HG03469 (cell line): ENCODE data around the gene FSTL1.

Experiments
- ATAC-seq: cut with Tn5 transposase; IDR thresholded peaks from one replicate; pipeline ENCODE4 v1.9.1; 2021; ENCODE audit warnings: mild to moderate bottlenecking, moderate library complexity, moderate number of reproducible peaks; ENCODE audit not compliant: unreplicated experiment

The FSTL1 gene, protein sequence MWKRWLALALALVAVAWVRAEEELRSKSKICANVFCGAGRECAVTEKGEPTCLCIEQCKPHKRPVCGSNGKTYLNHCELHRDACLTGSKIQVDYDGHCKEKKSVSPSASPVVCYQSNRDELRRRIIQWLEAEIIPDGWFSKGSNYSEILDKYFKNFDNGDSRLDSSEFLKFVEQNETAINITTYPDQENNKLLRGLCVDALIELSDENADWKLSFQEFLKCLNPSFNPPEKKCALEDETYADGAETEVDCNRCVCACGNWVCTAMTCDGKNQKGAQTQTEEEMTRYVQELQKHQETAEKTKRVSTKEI

GRCh38 chr3:120450600-120451271 is at the start of gene FSTL1:
Gene FSTL1, minus strand, starts transcription at chr3:120450992. Its CDS starts 246 bp downstream, at chr3:120450746.
- ATAC-seq: no peak

DNA sequence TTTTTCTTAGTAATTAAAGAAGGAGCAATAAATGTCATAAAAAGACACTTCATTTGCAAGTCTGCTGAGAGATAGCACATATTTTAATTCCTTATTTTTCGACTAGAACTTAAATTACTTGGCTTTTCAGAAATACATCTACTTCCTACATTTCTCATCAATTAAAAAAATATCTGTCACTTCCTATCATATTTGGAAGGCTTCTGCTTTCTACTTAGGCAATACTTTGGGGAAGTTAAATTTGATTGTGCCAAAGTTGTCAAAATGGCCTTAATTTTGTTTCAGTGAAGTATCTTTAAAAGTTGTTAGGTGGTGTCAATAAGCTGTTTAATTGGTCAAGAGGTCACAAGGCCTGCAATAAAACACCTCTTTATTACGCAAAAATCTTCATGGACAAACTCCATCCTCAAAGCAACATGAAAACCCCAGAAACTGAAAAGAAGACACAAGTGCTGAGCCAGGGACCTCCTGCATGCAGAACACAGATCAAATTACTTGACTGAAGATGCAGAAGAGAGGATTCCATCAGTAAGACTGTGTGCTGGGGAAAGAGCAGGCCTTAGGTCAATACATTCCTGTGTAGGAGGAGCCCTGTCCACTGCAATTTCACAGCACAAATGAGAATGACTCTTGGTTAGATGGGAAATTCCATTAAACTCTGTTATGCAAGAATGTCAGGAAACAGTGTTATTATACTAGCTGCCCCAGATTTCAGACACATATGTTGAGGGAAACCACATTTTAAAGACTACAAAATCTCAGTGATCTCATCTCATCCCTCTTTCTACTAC is 48.0 kb upstream of the FSTL1 start:
- ATAC-seq: no peak

DNA sequence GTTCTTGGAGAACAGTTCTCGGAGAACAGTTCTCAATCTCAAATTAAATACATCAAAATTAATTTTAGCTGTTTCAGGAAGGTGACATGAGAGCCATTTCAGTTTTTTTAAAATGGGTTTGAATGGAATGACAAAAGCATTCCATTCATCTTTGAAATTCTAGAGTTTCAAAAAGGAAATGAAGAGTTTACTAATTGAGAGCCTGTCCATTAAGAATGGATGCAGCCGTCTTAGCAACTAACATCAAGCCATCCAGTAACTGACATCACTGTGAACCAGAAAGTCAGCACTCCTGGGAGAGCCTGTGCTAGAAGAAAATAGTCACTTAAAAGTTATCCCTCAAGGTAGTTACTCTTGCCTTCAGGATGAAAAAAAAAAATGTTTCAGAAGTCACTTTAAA is 47.0 kb upstream of the FSTL1 start:
- no peak for ATAC-seq

DNA sequence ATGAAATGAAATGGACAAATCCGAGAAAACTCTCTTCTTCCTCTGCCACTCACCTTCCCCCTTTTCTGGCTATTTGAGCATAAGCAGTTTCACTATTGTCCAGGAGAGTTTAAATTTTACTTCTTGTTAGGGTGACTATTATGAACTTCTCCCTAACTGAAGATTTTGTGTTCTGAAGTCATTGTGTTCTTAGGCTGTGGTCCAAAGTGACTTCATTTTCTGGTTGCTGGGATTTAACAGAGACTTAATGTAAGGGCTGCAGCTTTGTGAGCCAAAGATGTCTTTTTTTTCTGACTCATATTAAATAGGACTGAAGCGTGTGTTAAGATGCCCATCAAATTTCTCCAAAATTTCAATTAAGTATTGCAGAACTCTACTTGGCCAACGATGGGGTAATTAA is 46.5 kb upstream of the FSTL1 start:
- no peak for ATAC-seq

DNA sequence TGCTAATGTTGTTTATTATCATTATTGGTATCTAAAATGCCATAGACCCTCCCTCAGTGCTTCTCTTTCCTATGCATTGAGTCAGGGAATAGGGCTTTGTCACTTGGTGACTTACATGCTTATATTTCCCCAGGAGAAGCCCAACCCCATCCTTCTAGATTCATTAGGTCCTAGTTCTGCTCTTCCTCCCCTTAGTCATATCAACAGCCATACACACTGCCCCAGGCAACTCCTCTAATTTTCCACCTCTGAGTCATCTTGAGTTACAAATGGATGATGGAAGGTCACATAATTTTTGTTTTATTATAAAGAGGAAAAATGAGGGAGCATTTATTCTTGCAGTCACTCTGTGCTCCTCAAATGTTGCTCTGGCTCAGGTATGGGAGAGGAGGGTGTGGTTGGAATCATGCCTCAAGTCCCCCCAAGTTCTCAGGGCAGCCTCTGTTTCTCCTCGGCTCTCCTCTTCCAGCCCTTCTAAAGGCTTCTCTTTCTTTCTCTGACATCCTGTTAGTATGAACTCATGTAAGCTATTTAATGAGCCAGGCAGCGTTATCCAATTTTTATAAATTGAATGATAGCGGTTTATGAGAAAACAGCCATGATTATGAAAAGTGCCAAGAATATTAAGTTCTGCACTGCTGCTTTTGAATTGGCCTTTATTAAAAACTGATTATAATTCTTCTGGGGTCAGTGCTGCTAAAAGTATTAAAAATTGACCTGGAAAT is 45.6 kb upstream of the FSTL1 start:
- ATAC-seq: no peak

- no peak for ATAC-seq
These were observed 45.0 kb upstream of the FSTL1 start for GRCh38 chr3:120495809-120496208.

DNA sequence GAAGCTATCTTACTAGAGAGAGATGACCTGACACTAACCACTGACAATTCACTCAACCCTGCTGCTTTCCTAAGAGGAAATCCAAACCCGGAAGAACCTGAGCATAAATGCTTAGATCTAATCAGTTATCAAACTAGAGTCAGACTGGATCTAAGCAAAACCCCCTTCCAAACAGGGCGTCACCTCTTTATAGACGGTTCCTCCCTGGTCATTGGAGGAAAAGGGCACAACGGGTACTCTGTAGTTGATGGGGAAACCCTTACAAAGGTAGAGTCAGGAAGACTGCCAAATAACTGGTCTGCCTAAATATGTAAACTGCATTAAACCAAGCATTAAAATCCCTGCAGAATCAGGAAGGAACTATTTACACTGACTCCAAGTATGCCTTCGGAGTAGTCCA is 41.3 kb upstream of the FSTL1 start:
- ATAC-seq: no peak

- no peak for ATAC-seq
These were observed 38.6 kb upstream of the FSTL1 start for GRCh38 chr3:120489421-120489820.

- ATAC-seq: no peak
These were observed 37.5 kb upstream of the FSTL1 start for GRCh38 chr3:120488296-120488695.

DNA sequence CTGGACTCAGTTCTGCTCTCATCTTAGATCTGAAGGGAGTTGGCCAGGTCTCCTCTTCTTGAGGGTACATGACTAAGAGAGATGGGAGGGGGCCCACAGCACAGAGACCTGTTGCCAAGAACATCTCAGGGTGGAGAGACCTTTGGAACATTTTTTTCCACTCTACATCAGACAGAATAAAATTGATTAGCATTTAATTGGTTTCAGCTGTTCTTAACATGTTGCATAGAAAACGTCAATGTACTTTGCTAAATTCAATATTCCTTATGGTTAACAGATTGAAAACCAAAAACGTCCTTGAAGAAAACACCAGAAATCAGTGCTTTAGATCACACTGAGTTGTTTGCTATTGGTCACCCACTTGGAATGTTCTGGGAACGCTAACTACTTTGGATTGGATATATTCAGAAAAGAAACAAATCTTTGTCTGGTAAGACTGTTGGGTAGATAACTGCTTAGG is 36.4 kb upstream of the FSTL1 start:
- ATAC-seq: no peak

DNA sequence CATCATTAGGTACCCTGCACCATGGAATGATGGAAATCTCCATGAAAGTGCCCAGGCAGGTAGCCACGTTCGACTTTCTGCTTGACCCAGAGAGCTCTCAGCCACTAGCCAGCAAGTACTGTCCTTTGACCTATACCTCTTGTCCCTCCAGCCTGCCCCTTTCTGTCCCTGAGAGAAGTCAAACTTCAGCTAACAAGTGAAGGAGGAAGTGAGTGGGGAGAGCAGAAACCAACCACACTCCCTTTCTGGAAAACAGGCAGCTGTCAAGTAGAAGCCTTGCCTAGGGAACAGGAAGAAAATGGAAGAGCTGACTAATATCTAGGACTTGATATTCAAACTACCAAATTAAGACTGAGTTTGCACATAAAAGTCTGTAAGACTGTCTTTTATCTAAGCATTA is 30.3 kb upstream of the FSTL1 start:
- no peak for ATAC-seq

- no peak for ATAC-seq
These were observed 27.0 kb upstream of the FSTL1 start for GRCh38 chr3:120477781-120478180.

DNA sequence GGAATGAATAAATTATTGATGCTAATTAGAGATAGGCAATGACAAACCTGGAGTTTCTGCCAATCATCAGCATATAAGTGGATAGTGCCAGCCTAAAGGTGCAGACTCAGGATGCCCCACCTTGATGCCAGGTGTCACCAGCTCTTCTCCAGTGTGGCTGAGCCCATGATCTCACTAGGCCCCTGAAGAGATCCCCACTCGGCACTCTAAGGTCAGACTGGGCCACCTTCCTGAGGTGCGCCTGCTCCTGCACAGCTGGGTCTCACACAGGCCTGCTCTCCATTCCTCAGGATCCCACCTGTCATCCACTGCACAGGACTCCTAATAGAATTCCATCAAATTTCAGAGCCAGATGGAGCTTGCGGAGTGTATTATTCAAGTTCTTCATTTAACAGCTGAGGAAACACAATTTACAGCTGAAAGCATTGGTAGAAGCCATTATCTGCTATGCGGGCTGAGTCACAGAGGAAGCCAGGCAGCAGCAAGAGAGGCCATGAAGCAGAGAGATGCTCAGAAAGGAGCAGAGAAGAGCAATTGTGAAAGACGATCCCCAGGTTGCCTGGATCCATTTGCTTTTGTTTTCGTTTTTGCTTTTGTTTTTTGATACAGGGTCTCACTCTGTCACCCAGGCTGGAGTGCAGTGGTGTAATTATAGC is 25.1 kb upstream of the FSTL1 start:
- no peak for ATAC-seq

DNA sequence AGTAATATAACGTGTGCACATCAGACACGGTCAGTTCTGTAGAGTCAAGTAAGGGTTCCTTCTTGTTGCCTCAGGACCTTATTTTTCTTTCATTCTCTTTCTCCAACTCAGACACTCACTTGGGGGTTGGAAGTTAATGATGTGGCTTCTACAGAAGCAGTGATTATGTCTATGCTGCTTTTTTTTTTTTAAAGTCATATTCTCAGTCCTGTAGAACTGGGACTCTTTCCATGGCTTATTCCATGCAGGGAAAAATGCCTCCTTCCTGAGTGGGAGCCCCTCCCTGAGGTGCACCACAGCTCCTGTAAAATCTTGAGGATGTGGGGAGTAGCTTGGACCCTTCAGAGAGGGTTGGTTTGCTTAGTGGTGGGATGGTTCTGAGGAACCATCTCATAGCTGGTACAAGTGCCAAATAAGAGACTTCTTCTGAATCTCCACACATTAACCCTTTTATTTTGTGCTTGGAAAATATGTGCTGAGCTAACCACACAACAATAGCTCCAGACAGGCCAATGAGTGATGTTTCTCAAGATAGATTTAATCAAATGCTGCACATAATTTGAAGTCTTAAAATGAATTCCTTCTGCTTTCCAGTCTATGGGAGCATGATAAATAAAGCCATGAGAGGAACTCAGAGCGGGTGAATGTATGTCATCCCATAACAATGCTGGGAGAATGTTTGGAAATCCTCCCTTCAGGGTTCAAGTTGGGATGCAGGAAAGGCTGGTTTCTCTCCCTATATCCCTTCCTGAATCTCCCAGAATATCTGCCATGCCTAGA is 23.3 kb upstream of the FSTL1 start:
- no peak for ATAC-seq

- ATAC-seq: no peak
These were observed 22.6 kb upstream of the FSTL1 start for GRCh38 chr3:120473389-120473788.

- no peak for ATAC-seq
These were observed 21.5 kb upstream of the FSTL1 start for GRCh38 chr3:120472121-120472844.

GRCh38 chr3:120471643-120472042 is 20.9 kb upstream of the FSTL1 start:
- ATAC-seq: no peak

DNA sequence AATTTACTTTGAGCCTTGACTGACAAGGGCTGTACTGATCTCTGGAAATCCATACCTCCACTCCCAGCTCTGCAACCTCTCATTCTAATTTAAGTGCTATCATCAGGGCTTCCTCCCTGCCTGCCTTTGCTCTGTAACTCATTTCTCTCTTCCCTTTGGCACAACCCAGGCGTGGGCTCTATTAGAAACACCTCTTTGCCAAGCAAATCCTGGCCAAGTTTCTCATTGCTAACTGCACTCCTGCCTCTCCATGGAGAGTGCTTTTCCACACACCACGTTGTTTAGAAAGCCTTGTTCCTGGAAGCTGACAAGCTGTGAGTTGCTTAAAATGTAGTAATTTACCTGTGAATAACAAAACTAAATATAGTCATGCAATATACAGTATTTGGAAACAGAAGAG is 20.1 kb upstream of the FSTL1 start:
- ATAC-seq: no peak

DNA sequence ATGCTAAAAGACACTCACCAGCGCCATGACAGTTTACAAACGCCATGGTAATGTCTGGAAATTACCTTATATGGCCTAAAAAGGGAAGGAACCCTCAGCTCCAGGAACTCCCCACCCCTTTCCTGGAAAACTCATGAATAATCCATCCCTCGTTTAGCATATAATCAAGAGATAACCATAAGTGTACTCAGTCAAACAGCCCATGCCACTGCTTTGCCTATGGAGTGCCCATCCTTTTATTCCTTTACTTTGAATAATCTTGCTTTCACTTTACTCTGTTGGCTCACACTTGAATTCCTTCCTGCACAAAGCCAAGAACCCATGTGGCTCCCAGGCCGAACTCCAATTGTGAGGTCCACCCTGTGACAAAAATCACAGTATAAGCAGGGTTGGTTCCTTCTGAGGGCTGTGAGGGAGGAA is 19.1 kb upstream of the FSTL1 start:
- no peak for ATAC-seq
